ENCODE data around the gene RGS14.

The RGS14 gene

GRCh38 chr5:177357459-177358351 lies at the start of gene RGS14:
TSS of gene RGS14 (plus strand) at chr5:177357924. CDS start at chr5:177358025, 101 bp downstream.
- DNase-seq: peak; percentile 43 to 67

GRCh38 chr5:177308740-177309139 lies 49.0 kb upstream of the RGS14 start:
- no peak for DNase-seq

- DNase-seq: peak; percentile 59 to 62
Measured at GRCh38 chr5:177309351-177310191, 48.2 kb upstream of the RGS14 start.

GRCh38 chr5:177310332-177310731 lies 47.4 kb upstream of the RGS14 start:
- DNase-seq: no peak

- DNase-seq: no peak
Measured at GRCh38 chr5:177310757-177311391, 46.9 kb upstream of the RGS14 start.

- no peak for DNase-seq
Measured at GRCh38 chr5:177311392-177311722, 46.4 kb upstream of the RGS14 start.

GRCh38 chr5:177311723-177312648 lies 45.7 kb upstream of the RGS14 start, which contains the start of gene MXD3:
TSS of gene MXD3 (minus strand) at chr5:177311898. CDS start at chr5:177311830, 68 bp downstream.
- peak; percentile 93 to 95 for DNase-seq

GRCh38 chr5:177312649-177313181 lies 45.0 kb upstream of the RGS14 start:
- DNase-seq: no peak

- no peak for DNase-seq
Measured at GRCh38 chr5:177313561-177314259, 44.0 kb upstream of the RGS14 start.

- no peak for DNase-seq
Measured at GRCh38 chr5:177314376-177315342, 43.1 kb upstream of the RGS14 start.

GRCh38 chr5:177315411-177315810 lies 42.3 kb upstream of the RGS14 start:
- no peak for DNase-seq

GRCh38 chr5:177316005-177316404 lies 41.7 kb upstream of the RGS14 start:
- no peak for DNase-seq

- DNase-seq: peak; percentile 66 to 72
Measured at GRCh38 chr5:177317959-177318377, 39.8 kb upstream of the RGS14 start.

- no peak for DNase-seq
Measured at GRCh38 chr5:177319913-177320588, 37.7 kb upstream of the RGS14 start.

- no peak for DNase-seq
Measured at GRCh38 chr5:177320879-177321278, 36.8 kb upstream of the RGS14 start.

- no peak for DNase-seq
Measured at GRCh38 chr5:177325868-177326381, 31.8 kb upstream of the RGS14 start.

- DNase-seq: no peak
Measured at GRCh38 chr5:177327539-177328522, 29.9 kb upstream of the RGS14 start.

Measured in stimulated activated CD4-positive, alpha-beta T cell treated with anti-CD3 and anti-CD28 coated beads, Interleukin-4, amount 100 ng/mL, for 4 hours (primary cell).